Measurements from ENCODE around the gene DOK1. TPM values are rescaled to one million over a fixed set of nuclear protein-coding genes. Genes with fewer than 3 reads are reported as not detected.

The DOK1 gene
- total RNA-seq, 1 experiment from 2014 or later = 6.2 TPM

DNA sequence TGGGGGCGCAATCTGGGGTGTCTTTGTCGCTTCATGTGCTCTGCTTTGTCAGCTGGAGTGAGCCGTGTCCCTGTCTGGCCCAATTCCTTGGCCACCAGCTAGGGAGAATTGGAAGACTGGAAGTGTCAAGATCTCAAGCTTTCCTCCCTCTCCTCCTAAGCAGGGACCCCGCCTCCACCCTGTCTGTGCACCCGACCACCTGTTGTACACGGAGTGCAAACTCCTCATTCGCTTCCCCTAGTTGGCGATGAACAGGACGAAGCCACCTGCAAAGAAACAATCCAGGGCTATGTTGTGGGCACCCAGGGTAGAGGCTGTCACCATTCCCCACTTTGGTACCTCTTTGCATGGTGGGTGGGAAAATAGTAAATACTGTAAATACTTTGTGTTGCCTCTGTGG lies 26.8 kb upstream of the DOK1 start:
- peaks cover 3% of the 10 kb centered on the region for H3K36me3 ChIP-seq (ENCODE audit: control insufficient read depth, insufficient read depth, low read length)
- ATAC-seq (no peak), DNase-seq (ENCODE audit: low read depth, low spot score) (no peak)
- ChIA-PET CTCF (no interaction called here), POLR2A (no interaction called here)
- H3K9me3 ChIP-seq (ENCODE audit: control insufficient read depth, insufficient read depth, low read depth, low read length) = no peaks in the 10 kb centered on the region
- in situ Hi-C loops (cut with HindIII; ENCODE audit: low pct_unique_long_range_greater_than_20kb, low sequenced_read_pairs) = no loop called here
- peaks cover 6% of the 10 kb centered on the region for H3K4me1 ChIP-seq (ENCODE audit: control insufficient read depth, insufficient read depth, low read length)
- intact Hi-C loops (cut with micrococcal nuclease; ENCODE audit: unreplicated experiment) = no loop called here
- TSS peak; percentile 92 for BruUV-seq (replicated peaks)
- H3K4me3 ChIP-seq (ENCODE audit: low read depth in 2 of 2, low read length in 2 of 2) = no peak overlapping the region
- TF ChIP-seq, protein P1, sequence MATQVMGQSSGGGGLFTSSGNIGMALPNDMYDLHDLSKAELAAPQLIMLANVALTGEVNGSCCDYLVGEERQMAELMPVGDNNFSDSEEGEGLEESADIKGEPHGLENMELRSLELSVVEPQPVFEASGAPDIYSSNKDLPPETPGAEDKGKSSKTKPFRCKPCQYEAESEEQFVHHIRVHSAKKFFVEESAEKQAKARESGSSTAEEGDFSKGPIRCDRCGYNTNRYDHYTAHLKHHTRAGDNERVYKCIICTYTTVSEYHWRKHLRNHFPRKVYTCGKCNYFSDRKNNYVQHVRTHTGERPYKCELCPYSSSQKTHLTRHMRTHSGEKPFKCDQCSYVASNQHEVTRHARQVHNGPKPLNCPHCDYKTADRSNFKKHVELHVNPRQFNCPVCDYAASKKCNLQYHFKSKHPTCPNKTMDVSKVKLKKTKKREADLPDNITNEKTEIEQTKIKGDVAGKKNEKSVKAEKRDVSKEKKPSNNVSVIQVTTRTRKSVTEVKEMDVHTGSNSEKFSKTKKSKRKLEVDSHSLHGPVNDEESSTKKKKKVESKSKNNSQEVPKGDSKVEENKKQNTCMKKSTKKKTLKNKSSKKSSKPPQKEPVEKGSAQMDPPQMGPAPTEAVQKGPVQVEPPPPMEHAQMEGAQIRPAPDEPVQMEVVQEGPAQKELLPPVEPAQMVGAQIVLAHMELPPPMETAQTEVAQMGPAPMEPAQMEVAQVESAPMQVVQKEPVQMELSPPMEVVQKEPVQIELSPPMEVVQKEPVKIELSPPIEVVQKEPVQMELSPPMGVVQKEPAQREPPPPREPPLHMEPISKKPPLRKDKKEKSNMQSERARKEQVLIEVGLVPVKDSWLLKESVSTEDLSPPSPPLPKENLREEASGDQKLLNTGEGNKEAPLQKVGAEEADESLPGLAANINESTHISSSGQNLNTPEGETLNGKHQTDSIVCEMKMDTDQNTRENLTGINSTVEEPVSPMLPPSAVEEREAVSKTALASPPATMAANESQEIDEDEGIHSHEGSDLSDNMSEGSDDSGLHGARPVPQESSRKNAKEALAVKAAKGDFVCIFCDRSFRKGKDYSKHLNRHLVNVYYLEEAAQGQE (IDR thresholded peaks at IDR 0.05; ENCODE audit: insufficient read depth in 1 of 2, low read depth in 2 of 2, low read length in 1 of 2) = no peak
- TF ChIP-seq POLR2AphosphoS5 (IDR thresholded peaks at IDR 0.05; ENCODE audit: low read depth, low read length) (no peak), TCF7L2 (IDR thresholded peaks at IDR 0.05; ENCODE audit: low read depth, low read length) (no peak), SIN3A (IDR thresholded peaks at IDR 0.05; ENCODE audit: borderline replicate concordance, insufficient read depth, low read depth, low read length) (no peak)
- TF ChIP-seq, protein P2, sequence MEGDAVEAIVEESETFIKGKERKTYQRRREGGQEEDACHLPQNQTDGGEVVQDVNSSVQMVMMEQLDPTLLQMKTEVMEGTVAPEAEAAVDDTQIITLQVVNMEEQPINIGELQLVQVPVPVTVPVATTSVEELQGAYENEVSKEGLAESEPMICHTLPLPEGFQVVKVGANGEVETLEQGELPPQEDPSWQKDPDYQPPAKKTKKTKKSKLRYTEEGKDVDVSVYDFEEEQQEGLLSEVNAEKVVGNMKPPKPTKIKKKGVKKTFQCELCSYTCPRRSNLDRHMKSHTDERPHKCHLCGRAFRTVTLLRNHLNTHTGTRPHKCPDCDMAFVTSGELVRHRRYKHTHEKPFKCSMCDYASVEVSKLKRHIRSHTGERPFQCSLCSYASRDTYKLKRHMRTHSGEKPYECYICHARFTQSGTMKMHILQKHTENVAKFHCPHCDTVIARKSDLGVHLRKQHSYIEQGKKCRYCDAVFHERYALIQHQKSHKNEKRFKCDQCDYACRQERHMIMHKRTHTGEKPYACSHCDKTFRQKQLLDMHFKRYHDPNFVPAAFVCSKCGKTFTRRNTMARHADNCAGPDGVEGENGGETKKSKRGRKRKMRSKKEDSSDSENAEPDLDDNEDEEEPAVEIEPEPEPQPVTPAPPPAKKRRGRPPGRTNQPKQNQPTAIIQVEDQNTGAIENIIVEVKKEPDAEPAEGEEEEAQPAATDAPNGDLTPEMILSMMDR (IDR thresholded peaks at IDR 0.05) = no peak
- H3K27me3 ChIP-seq (ENCODE audit: control insufficient read depth, insufficient read depth, low read length) = no peaks in the 10 kb centered on the region
- H3K27ac ChIP-seq (ENCODE audit: low read length) = no peak overlapping the region

DNA sequence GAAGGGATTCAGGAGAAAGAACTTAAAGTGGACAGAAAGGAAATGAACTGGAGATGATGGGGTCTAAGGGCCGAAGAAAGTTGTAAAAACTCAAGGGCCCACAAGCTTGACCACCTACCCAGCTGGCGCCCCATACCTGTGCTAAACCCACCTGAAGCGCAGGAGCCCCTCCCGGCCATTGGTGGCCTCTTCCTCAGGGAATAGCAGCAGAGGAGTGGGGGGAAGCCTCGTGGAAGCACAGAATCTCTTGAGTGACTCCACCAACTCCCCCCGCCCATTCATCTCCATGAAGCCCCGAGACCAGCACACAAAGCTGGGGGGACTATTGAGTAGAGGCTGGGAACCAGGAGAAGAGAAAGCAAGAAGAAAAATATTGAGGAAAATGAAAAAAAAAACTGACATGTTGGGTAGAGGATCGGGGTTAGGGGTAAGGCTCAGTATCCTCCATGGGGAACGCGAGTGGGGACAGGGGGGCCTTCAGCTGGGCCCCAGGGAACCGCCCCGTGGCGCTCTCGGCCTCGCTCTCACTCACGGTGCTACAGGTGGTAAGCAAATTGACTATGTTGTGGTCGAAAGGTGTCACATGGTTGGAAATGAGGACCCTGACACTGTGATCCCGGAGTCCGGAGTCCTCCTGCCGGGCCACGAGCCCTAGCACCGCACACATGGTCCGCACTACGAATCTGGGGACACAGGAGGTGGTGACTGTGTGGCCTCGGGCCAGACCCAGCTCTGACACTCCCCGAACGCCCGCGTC lies 25.7 kb upstream of the DOK1 start:
- intact Hi-C loops (cut with micrococcal nuclease; ENCODE audit: unreplicated experiment) = no loop called here
- Histone ChIP-seq H3K4me3 (ENCODE audit: low read depth in 2 of 2, low read length in 2 of 2) (peak overlapping the region; percentile 87 to 99), H3K9me3 (ENCODE audit: control insufficient read depth, insufficient read depth, low read depth, low read length) (no peaks in the 10 kb centered on the region), H3K27me3 (ENCODE audit: control insufficient read depth, insufficient read depth, low read length) (no peaks in the 10 kb centered on the region), H3K27ac (ENCODE audit: low read length) (peak overlapping the region; percentile 92), H3K36me3 (ENCODE audit: control insufficient read depth, insufficient read depth, low read length) (peaks cover 3% of the 10 kb centered on the region), H3K4me1 (ENCODE audit: control insufficient read depth, insufficient read depth, low read length) (peaks cover 6% of the 10 kb centered on the region)
- ATAC-seq (peak; percentile 26), DNase-seq (ENCODE audit: low read depth, low spot score) (no peak)
- ChIA-PET POLR2A (interaction anchor here (0.6 kb wide), 1 partner anchor 46 kb away, joined by 6 read pairs; no protein-coding TSS in a partner anchor), CTCF (interaction anchor here (0.7 to 1.0 kb wide), 2 partner anchors 24 to 59 kb away, joined by 3 to 4 read pairs; no protein-coding TSS in a partner anchor)
- TF ChIP-seq, protein P1 (IDR thresholded peaks at IDR 0.05; ENCODE audit: insufficient read depth in 1 of 2, low read depth in 2 of 2, low read length in 1 of 2) = no peak
- TF ChIP-seq POLR2AphosphoS5 (IDR thresholded peaks at IDR 0.05; ENCODE audit: low read depth, low read length) = no peak
- no peak for TF ChIP-seq SIN3A (IDR thresholded peaks at IDR 0.05; ENCODE audit: borderline replicate concordance, insufficient read depth, low read depth, low read length)
- TF ChIP-seq, protein P2 (IDR thresholded peaks at IDR 0.05) = no peak
- no peak for TF ChIP-seq TCF7L2 (IDR thresholded peaks at IDR 0.05; ENCODE audit: low read depth, low read length)
- in situ Hi-C loops (cut with HindIII; ENCODE audit: low pct_unique_long_range_greater_than_20kb, low sequenced_read_pairs) = no loop called here
- no TSS peak for BruUV-seq (replicated peaks)

Measured in Panc1 (cell line).